ENCODE data around the gene SPATA1.

DNA sequence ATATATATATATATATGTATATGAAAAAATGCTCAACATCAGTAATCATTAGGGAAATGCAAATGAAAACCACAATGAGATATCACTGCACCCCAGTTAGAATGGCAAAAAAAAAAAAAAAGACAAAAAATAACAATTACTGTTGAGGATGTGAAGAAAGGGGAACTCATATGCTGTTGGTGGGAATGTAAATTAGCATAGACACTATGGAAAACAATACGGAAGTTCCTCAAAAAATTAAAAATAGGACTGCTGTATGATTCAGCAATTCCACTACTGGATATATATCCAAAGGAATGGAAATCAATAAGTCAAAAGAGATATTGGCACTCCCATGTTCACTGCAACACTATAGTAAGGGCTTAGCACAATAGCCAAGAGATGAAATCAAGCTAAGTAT, 109.6 kb downstream of the SPATA1 start:
- TF ChIP-seq, protein P1, sequence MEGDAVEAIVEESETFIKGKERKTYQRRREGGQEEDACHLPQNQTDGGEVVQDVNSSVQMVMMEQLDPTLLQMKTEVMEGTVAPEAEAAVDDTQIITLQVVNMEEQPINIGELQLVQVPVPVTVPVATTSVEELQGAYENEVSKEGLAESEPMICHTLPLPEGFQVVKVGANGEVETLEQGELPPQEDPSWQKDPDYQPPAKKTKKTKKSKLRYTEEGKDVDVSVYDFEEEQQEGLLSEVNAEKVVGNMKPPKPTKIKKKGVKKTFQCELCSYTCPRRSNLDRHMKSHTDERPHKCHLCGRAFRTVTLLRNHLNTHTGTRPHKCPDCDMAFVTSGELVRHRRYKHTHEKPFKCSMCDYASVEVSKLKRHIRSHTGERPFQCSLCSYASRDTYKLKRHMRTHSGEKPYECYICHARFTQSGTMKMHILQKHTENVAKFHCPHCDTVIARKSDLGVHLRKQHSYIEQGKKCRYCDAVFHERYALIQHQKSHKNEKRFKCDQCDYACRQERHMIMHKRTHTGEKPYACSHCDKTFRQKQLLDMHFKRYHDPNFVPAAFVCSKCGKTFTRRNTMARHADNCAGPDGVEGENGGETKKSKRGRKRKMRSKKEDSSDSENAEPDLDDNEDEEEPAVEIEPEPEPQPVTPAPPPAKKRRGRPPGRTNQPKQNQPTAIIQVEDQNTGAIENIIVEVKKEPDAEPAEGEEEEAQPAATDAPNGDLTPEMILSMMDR (IDR thresholded peaks at IDR 0.05) = no peak
- TF ChIP-seq POLR2A (IDR thresholded peaks at IDR 0.05) = no peak

Data from lower leg skin (tissue), 3 donors.